Measurements from ENCODE around the gene ARHGAP22.

DNA sequence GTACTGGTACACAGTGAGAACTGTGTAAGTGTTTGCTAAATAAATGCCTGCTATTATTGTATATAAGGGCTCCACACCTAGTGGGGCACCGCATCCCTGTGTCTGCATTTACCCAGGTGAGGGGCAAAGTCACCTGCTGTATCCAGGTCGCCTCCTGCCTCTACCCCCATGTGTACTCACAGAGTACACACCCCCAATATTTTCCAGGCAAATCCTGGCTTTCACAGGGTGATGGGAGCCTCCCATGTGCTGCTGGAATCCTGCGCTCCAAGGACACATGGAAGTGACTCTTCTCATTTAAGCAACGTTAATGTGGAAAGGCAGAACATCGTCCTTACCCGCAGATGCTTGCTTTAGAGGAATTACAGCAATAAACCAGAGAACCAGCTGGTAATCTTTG is 48.2 kb downstream of the ARHGAP22 start:
- TF ChIP-seq, protein P1, sequence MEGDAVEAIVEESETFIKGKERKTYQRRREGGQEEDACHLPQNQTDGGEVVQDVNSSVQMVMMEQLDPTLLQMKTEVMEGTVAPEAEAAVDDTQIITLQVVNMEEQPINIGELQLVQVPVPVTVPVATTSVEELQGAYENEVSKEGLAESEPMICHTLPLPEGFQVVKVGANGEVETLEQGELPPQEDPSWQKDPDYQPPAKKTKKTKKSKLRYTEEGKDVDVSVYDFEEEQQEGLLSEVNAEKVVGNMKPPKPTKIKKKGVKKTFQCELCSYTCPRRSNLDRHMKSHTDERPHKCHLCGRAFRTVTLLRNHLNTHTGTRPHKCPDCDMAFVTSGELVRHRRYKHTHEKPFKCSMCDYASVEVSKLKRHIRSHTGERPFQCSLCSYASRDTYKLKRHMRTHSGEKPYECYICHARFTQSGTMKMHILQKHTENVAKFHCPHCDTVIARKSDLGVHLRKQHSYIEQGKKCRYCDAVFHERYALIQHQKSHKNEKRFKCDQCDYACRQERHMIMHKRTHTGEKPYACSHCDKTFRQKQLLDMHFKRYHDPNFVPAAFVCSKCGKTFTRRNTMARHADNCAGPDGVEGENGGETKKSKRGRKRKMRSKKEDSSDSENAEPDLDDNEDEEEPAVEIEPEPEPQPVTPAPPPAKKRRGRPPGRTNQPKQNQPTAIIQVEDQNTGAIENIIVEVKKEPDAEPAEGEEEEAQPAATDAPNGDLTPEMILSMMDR (conservative IDR thresholded peaks at IDR 0.05; ENCODE audit: low read depth in 2 of 2), result no peak
- TF ChIP-seq POLR2AphosphoS5 (IDR thresholded peaks at IDR 0.05; ENCODE audit: low read depth) (no peak), JUNB (IDR thresholded peaks at IDR 0.05; ENCODE audit: unreplicated experiment) (no peak), EZH2 (IDR thresholded peaks at IDR 0.05; ENCODE audit: low read depth, unreplicated experiment) (no peak), EZH2phosphoT487 (IDR thresholded peaks at IDR 0.05; ENCODE audit: unreplicated experiment) (no peak), REST (IDR thresholded peaks at IDR 0.05; ENCODE audit: unreplicated experiment) (no peak), ZNF114 (CRISPR knock-in tag; IDR thresholded peaks at IDR 0.05) (no peak), CREB1 (CRISPR knock-in tag; IDR thresholded peaks at IDR 0.05; ENCODE audit: low read depth) (no peak)
- TF ChIP-seq, protein P2, sequence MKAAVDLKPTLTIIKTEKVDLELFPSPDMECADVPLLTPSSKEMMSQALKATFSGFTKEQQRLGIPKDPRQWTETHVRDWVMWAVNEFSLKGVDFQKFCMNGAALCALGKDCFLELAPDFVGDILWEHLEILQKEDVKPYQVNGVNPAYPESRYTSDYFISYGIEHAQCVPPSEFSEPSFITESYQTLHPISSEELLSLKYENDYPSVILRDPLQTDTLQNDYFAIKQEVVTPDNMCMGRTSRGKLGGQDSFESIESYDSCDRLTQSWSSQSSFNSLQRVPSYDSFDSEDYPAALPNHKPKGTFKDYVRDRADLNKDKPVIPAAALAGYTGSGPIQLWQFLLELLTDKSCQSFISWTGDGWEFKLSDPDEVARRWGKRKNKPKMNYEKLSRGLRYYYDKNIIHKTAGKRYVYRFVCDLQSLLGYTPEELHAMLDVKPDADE (IDR thresholded peaks at IDR 0.05), result no peak

Measured in GM23338 (cell line).